ENCODE data around the gene ANO8.
A peak's percentile ranks its signal among the peaks of the same experiment; 100 is the strongest.
"Not testable (repeated sequence)": the region's sequence is repeated elsewhere in the genome, so short reads cannot be mapped to it uniquely, and the experiment has no call there.

ANO8 gene

GRCh38 chr19:17309965-17310461 is 24.6 kb downstream of the ANO8 start:
- no peak for DNase-seq (ENCODE audit: low spot score)

- peak; percentile 100 for DNase-seq (ENCODE audit: low spot score)
These were observed 25.3 kb downstream of the ANO8 start, which contains the start of gene DDA1 for GRCh38 chr19:17309198-17309964. Gene DDA1 (plus strand): TSS chr19:17309563. CDS start chr19:17309655, 92 bp downstream.

GRCh38 chr19:17307876-17308377 is 26.7 kb downstream of the ANO8 start:
- DNase-seq (ENCODE audit: low spot score), result no peak

GRCh38 chr19:17306285-17306714 is 28.4 kb downstream of the ANO8 start:
- DNase-seq (ENCODE audit: low spot score), result no peak

GRCh38 chr19:17305517-17306284 is 29.0 kb downstream of the ANO8 start, which contains the start of gene MRPL34:
Gene MRPL34 (plus strand): TSS chr19:17305872. CDS start chr19:17305893, 21 bp downstream.
- DNase-seq (ENCODE audit: low spot score), result peak; percentile 99

- no peak for DNase-seq (ENCODE audit: low spot score)
These were observed 29.5 kb downstream of the ANO8 start for GRCh38 chr19:17305216-17305516.

- no peak for DNase-seq (ENCODE audit: low spot score)
These were observed 30.1 kb downstream of the ANO8 start for GRCh38 chr19:17304386-17305215.

GRCh38 chr19:17303940-17304267 is 30.8 kb downstream of the ANO8 start:
- no peak for DNase-seq (ENCODE audit: low spot score)

- peak; percentile 94 for DNase-seq (ENCODE audit: low spot score)
These were observed 31.3 kb downstream of the ANO8 start, which contains the start of gene ABHD8 for GRCh38 chr19:17303167-17303939. Gene ABHD8 (minus strand): TSS chr19:17303425. CDS start chr19:17301616, 1,809 bp downstream.

GRCh38 chr19:17302391-17303166 is 32.1 kb downstream of the ANO8 start:
- no peak for DNase-seq (ENCODE audit: low spot score)

GRCh38 chr19:17300992-17301619 is 33.5 kb downstream of the ANO8 start:
- DNase-seq (ENCODE audit: low spot score), result no peak

GRCh38 chr19:17296976-17297375 is 37.7 kb downstream of the ANO8 start:
- no peak for DNase-seq (ENCODE audit: low spot score)

- no peak for DNase-seq (ENCODE audit: low spot score)
These were observed 38.4 kb downstream of the ANO8 start for GRCh38 chr19:17296273-17296672.

GRCh38 chr19:17295551-17295950 is 39.1 kb downstream of the ANO8 start:
- not testable (repeated sequence) for DNase-seq (ENCODE audit: low spot score)

GRCh38 chr19:17294051-17294891 is 40.4 kb downstream of the ANO8 start:
- DNase-seq (ENCODE audit: low spot score), result peak; percentile 21

GRCh38 chr19:17293605-17294004 is 41.0 kb downstream of the ANO8 start:
- no peak for DNase-seq (ENCODE audit: low spot score)

GRCh38 chr19:17292301-17293074 is 42.2 kb downstream of the ANO8 start:
- peak; percentile 85 for DNase-seq (ENCODE audit: low spot score)

GRCh38 chr19:17289489-17289888 is 45.2 kb downstream of the ANO8 start:
- DNase-seq (ENCODE audit: low spot score), result peak; percentile 23
